Keratinocyte (primary cell): ENCODE measurements around the gene IL36RN. TPM values are rescaled to one million over a fixed set of nuclear protein-coding genes. Genes with fewer than 3 reads are reported as not detected.

ENCODE experiments used
- DNase-seq: peaks from one replicate; pipeline ENCODE4 v3.0.0-alpha.2; 2011; ENCODE audit warnings: low read depth, missing footprints, low spot score
- FAIRE-seq: peaks from 2 replicates; lab custom pipeline; 2011; peaks lifted over from hg19 to GRCh38; lab: Jason Lieb, UNC
- H2AFZ ChIP-seq: 2 replicates; pipeline ENCODE4 v1.6.0; 2012; ENCODE audit warnings: low read length, control low read depth, inconsistent platforms; ENCODE audit not compliant: control insufficient read depth
- H3K27ac ChIP-seq: 2 replicates; pipeline ENCODE4 v1.5.1; 2011; ENCODE audit warnings: low read length; ENCODE audit not compliant: control insufficient read depth, insufficient read depth
- H3K27me3 ChIP-seq: 3 replicates; pipeline ENCODE4 v1.6.0; 2011; ENCODE audit warnings: low read length; ENCODE audit not compliant: control insufficient read depth, insufficient read depth; ENCODE audit errors: extremely low read depth
- H3K36me3 ChIP-seq, 2 experiments: 2 replicates in 1 of 2; 3 replicates in 1 of 2; pipeline ENCODE4 v1.5.1; 2011; ENCODE audit warnings: low read length in 2 of 2, mild to moderate bottlenecking in 1 of 2; ENCODE audit not compliant: control insufficient read depth in 2 of 2, insufficient read depth in 2 of 2; ENCODE audit errors: extremely low read depth in 1 of 2
- H3K4me1 ChIP-seq: 3 replicates; pipeline ENCODE4 v1.5.1; 2011; ENCODE audit warnings: low read length; ENCODE audit not compliant: control insufficient read depth, insufficient read depth; ENCODE audit errors: extremely low read depth
- H3K4me2 ChIP-seq: 3 replicates; pipeline ENCODE4 v1.6.0; 2011; ENCODE audit warnings: low read depth, low read length; ENCODE audit not compliant: control insufficient read depth, insufficient read depth; ENCODE audit errors: extremely low read depth
- H3K4me3 ChIP-seq, 3 experiments: fragments of 200-600 bp in 1 of 3; sonication (generic) in 1 of 3; 2 replicates in 2 of 3; 3 replicates in 1 of 3; pipeline ENCODE4 v1.5.1; 2011 to 2016; ENCODE audit warnings: low read length in 3 of 3, mild to moderate bottlenecking in 3 of 3, control low read depth in 2 of 3, inconsistent platforms in 1 of 3, low read depth in 1 of 3, mixed read lengths in 1 of 3, mixed run types in 1 of 3, moderate library complexity in 1 of 3; ENCODE audit not compliant: control insufficient read depth in 2 of 3, insufficient read depth in 2 of 3; ENCODE audit errors: extremely low read depth in 1 of 3
- H3K79me2 ChIP-seq: 2 replicates; pipeline ENCODE4 v1.6.0; 2012; ENCODE audit warnings: low read length; ENCODE audit not compliant: control insufficient read depth, insufficient read depth
- H3K9ac ChIP-seq: 3 replicates; pipeline ENCODE4 v1.6.0; 2011; ENCODE audit warnings: low read length; ENCODE audit not compliant: control insufficient read depth, insufficient read depth; ENCODE audit errors: extremely low read depth
- H3K9me1 ChIP-seq: 3 replicates; pipeline ENCODE4 v1.6.0; 2011; ENCODE audit warnings: low read length; ENCODE audit not compliant: control insufficient read depth, insufficient read depth; ENCODE audit errors: extremely low read depth
- H3K9me3 ChIP-seq: 2 replicates; pipeline ENCODE4 v1.5.1; 2012; ENCODE audit warnings: low read depth, low read length; ENCODE audit not compliant: control insufficient read depth
- H4K20me1 ChIP-seq: 3 replicates; pipeline ENCODE4 v1.6.0; 2011; ENCODE audit warnings: low read length; ENCODE audit not compliant: control insufficient read depth, insufficient read depth; ENCODE audit errors: extremely low read depth
- EZH2 ChIP-seq: IDR thresholded peaks from one replicate; pipeline ENCODE4 v1.6.1; 2012; ENCODE audit warnings: inconsistent platforms, mild to moderate bottlenecking, low read length, moderate library complexity
- dilution Hi-C: fragments of 300-500 bp; cut with MboI; formaldehyde crosslinking; loops from one replicate; pipeline ENCODE4 v1.7.0; 2020; ENCODE audit warnings: low sequenced_read_pairs; ENCODE audit not compliant: extremely low pct_ligation_motif_present
- polyA plus RNA-seq, 5 experiments: library from polyadenylated mRNA; depleted of rRNA in 3 of 5; stranded (reverse) in 3 of 5; stranded (forward) in 1 of 5; unstranded in 1 of 5; fragments of >200 nt; gene quantifications; 1 replicate in 1 of 5; 2 replicates in 3 of 5; 3 replicates in 1 of 5; pipeline versions ENCODE4 v1.2.1 to v1.2.3, GENCODE V29; 2011 to 2012; ENCODE audit warnings: missing spikeins in 2 of 5, low read depth in 1 of 5, low replicate concordance in 1 of 5
- TF ChIP-seq, protein P1 (sequence below), 3 experiments: IDR thresholded peaks in 1 of 3; conservative IDR thresholded peaks in 1 of 3; optimal IDR thresholded peaks in 1 of 3; 2 replicates in 2 of 3; 3 replicates in 1 of 3; pipeline versions ENCODE3 to v1.5.1; 2011; ENCODE audit warnings: low read length in 3 of 3, mild to moderate bottlenecking in 3 of 3, moderate library complexity in 2 of 3, control low read depth in 1 of 3, inconsistent platforms in 1 of 3; ENCODE audit not compliant: insufficient read depth in 2 of 3; ENCODE audit errors: extremely low read depth in 1 of 3

The IL36RN gene
- polyA plus RNA-seq, 1 donor (not counting 4 experiments of a cell fraction or from before 2014, with no cell fraction given) = 3.9 TPM

DNA sequence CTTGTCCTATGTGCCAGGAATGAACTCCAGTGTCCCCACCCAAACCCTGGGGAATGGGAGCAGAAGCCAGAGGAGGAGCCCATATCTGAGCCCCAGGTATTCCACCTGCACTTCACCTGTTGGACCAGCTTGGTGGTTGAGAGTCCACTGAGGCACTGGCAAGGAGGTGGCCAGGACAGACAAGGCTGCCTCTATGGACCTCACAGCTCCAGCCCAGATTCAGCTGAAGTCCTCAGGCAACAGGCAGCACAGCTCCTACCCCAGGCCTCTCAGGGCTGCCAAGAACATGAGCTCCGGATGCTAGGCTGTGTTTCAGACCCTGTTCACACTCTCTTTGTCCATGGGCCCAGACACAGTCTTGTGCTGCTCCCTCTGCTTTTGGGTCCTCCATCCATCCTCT lies 5.9 kb downstream of the IL36RN start:
- Histone ChIP-seq H3K4me2 (no peak overlapping the region), H3K79me2 (no peaks in the 10 kb centered on the region), H2AFZ (no peak overlapping the region), H3K27me3 (no peaks in the 10 kb centered on the region), H3K36me3 (no peaks in the 10 kb centered on the region), H3K27ac (no peak overlapping the region), H4K20me1 (no peaks in the 10 kb centered on the region), H3K9me3 (no peaks in the 10 kb centered on the region), H3K4me3 (no peak overlapping the region), H3K9ac (no peak overlapping the region), H3K9me1 (no peaks in the 10 kb centered on the region), H3K4me1 (peaks cover 28% of the 10 kb centered on the region)
- no peak for FAIRE-seq
- no peak for DNase-seq
- TF ChIP-seq, protein P1, sequence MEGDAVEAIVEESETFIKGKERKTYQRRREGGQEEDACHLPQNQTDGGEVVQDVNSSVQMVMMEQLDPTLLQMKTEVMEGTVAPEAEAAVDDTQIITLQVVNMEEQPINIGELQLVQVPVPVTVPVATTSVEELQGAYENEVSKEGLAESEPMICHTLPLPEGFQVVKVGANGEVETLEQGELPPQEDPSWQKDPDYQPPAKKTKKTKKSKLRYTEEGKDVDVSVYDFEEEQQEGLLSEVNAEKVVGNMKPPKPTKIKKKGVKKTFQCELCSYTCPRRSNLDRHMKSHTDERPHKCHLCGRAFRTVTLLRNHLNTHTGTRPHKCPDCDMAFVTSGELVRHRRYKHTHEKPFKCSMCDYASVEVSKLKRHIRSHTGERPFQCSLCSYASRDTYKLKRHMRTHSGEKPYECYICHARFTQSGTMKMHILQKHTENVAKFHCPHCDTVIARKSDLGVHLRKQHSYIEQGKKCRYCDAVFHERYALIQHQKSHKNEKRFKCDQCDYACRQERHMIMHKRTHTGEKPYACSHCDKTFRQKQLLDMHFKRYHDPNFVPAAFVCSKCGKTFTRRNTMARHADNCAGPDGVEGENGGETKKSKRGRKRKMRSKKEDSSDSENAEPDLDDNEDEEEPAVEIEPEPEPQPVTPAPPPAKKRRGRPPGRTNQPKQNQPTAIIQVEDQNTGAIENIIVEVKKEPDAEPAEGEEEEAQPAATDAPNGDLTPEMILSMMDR (optimal IDR thresholded peaks at IDR 0.05 in 1 of 3, IDR thresholded peaks at IDR 0.05 in 1 of 3, conservative IDR thresholded peaks at IDR 0.05 in 1 of 3; ENCODE audit: extremely low read depth in 1 of 3, insufficient read depth in 2 of 3, low read length in 3 of 3) = no peak
- no peak for TF ChIP-seq EZH2
- dilution Hi-C loops = no loop called here

GRCh38 chr2:113067681-113068080 lies 8.7 kb downstream of the IL36RN start, which contains the start of gene IL1F10:
TSS of gene IL1F10 (plus strand) at chr2:113067970. CDS start at chr2:113072739, 4,769 bp downstream.
- H3K36me3 ChIP-seq = no peaks in the 10 kb centered on the region
- no peaks in the 10 kb centered on the region for H3K9me1 ChIP-seq
- H3K9me3 ChIP-seq = no peaks in the 10 kb centered on the region
- H3K79me2 ChIP-seq = no peaks in the 10 kb centered on the region
- no peaks in the 10 kb centered on the region for H3K27me3 ChIP-seq
- no peak within 1 kb of the TSS for H2AFZ ChIP-seq
- peaks cover 50% of the 10 kb centered on the region for H3K4me1 ChIP-seq
- H3K9ac ChIP-seq = no peak within 1 kb of the TSS
- no peak within 1 kb of the TSS for H3K4me3 ChIP-seq
- DNase-seq (no peak), FAIRE-seq (no peak)
- no peak within 1 kb of the TSS for H3K4me2 ChIP-seq
- dilution Hi-C loops = no loop called here
- TF ChIP-seq EZH2 = no peak
- TF ChIP-seq, protein P1 (optimal IDR thresholded peaks at IDR 0.05 in 1 of 3, IDR thresholded peaks at IDR 0.05 in 1 of 3, conservative IDR thresholded peaks at IDR 0.05 in 1 of 3; ENCODE audit: extremely low read depth in 1 of 3, insufficient read depth in 2 of 3, low read length in 3 of 3) = no peak
- H3K27ac ChIP-seq = peak within 1 kb of the TSS; percentile 58
- H4K20me1 ChIP-seq = no peaks in the 10 kb centered on the region
